H9 (cell line): ENCODE data around the gene IQCB1. TPM values are rescaled to one million over a fixed set of nuclear protein-coding genes. Genes with fewer than 3 reads are reported as not detected.

ENCODE experiments used
- DNase-seq: peaks from one replicate; pipeline ENCODE4 v3.0.0-alpha.2; 2017
- H2AFZ ChIP-seq: one replicate; pipeline ENCODE4 v1.6.1; 2013; ENCODE audit warnings: mild to moderate bottlenecking, low read length, control low read depth, moderate library complexity
- H2AK5ac ChIP-seq: 2 replicates; pipeline ENCODE4 v1.6.1; 2013; ENCODE audit warnings: low read length, control low read depth, mixed read lengths; ENCODE audit not compliant: insufficient read length
- H2BK120ac ChIP-seq: one replicate; pipeline ENCODE4 v1.6.1; 2013; ENCODE audit warnings: low read depth, mild to moderate bottlenecking, low read length, control low read depth, inconsistent platforms; ENCODE audit not compliant: poor library complexity, severe bottlenecking
- H2BK12ac ChIP-seq: 2 replicates; pipeline ENCODE4 v1.6.1; 2013; ENCODE audit warnings: low read length, control low read depth, mixed read lengths, low read depth; ENCODE audit not compliant: insufficient read length
- H2BK15ac ChIP-seq: 2 replicates; pipeline ENCODE4 v1.6.1; 2013; ENCODE audit warnings: low read depth, low read length, control low read depth
- H2BK20ac ChIP-seq: one replicate; pipeline ENCODE4 v1.6.1; 2013; ENCODE audit warnings: low read depth, mild to moderate bottlenecking, low read length, control low read depth, inconsistent platforms; ENCODE audit not compliant: poor library complexity, severe bottlenecking
- H2BK5ac ChIP-seq: 2 replicates; pipeline ENCODE4 v1.6.1; 2013; ENCODE audit warnings: low read length, control low read depth, mixed read lengths; ENCODE audit not compliant: insufficient read length
- H3K14ac ChIP-seq: 2 replicates; pipeline ENCODE4 v1.6.1; 2013; ENCODE audit warnings: low read length, control low read depth; ENCODE audit not compliant: insufficient read depth
- H3K18ac ChIP-seq: 2 replicates; pipeline ENCODE4 v1.6.1; 2013; ENCODE audit warnings: low read depth, mild to moderate bottlenecking, mixed read lengths, low read length, control low read depth; ENCODE audit not compliant: insufficient read length
- H3K23ac ChIP-seq: 2 replicates; pipeline ENCODE4 v1.6.1; 2013; ENCODE audit warnings: low read length, control low read depth, mixed read lengths, low read depth; ENCODE audit not compliant: insufficient read length
- H3K23me2 ChIP-seq: 2 replicates; pipeline ENCODE4 v1.6.1; 2013; ENCODE audit warnings: low read depth, mild to moderate bottlenecking, mixed read lengths, low read length, control low read depth; ENCODE audit not compliant: insufficient read length, poor library complexity, severe bottlenecking
- H3K27ac ChIP-seq: 2 replicates; pipeline ENCODE4 v1.5.1; 2013; ENCODE audit warnings: low read length, control low read depth, mixed read lengths, low read depth; ENCODE audit not compliant: insufficient read length
- H3K27me3 ChIP-seq: 2 replicates; pipeline ENCODE4 v1.6.1; 2013; ENCODE audit warnings: low read length, control low read depth, inconsistent platforms; ENCODE audit not compliant: insufficient read depth
- H3K4ac ChIP-seq: 2 replicates; pipeline ENCODE4 v1.6.1; 2013; ENCODE audit warnings: low read depth, mild to moderate bottlenecking, control low read depth, inconsistent platforms, low read length, moderate library complexity
- H3K4me1 ChIP-seq: 2 replicates; pipeline ENCODE4 v1.6.1; 2013; ENCODE audit warnings: low read length, control low read depth, inconsistent platforms; ENCODE audit not compliant: insufficient read depth
- H3K4me2 ChIP-seq: 2 replicates; pipeline ENCODE4 v1.6.1; 2013; ENCODE audit warnings: low read length, control low read depth, mixed read lengths; ENCODE audit not compliant: insufficient read length, insufficient read depth
- H3K56ac ChIP-seq: 2 replicates; pipeline ENCODE4 v1.6.1; 2013; ENCODE audit warnings: low read depth, mild to moderate bottlenecking, mixed read lengths, low read length, control low read depth; ENCODE audit not compliant: insufficient read length
- H3K79me1 ChIP-seq: 2 replicates; pipeline ENCODE4 v1.6.1; 2013; ENCODE audit warnings: low read depth, mild to moderate bottlenecking, moderate library complexity, low read length, control low read depth, inconsistent platforms; ENCODE audit not compliant: insufficient read depth, poor library complexity, severe bottlenecking
- H3K79me2 ChIP-seq: 2 replicates; pipeline ENCODE4 v1.6.1; 2013; ENCODE audit warnings: low read length, control low read depth, inconsistent platforms; ENCODE audit not compliant: insufficient read depth
- H3K9ac ChIP-seq: 2 replicates; pipeline ENCODE4 v1.6.1; 2013; ENCODE audit warnings: low read length, control low read depth, mixed read lengths; ENCODE audit not compliant: insufficient read length; ENCODE audit errors: extremely low read depth
- H3K9me3 ChIP-seq: one replicate; pipeline ENCODE4 v1.6.1; 2013; ENCODE audit warnings: low read depth, low read length, inconsistent platforms; ENCODE audit not compliant: control insufficient read depth
- H3T11ph ChIP-seq: one replicate; pipeline ENCODE4 v1.6.1; 2013; ENCODE audit warnings: mild to moderate bottlenecking, low read length, control low read depth, inconsistent platforms
- H4K20me1 ChIP-seq: one replicate; pipeline ENCODE4 v1.6.1; 2013; ENCODE audit not compliant: control insufficient read depth, insufficient read length, insufficient read depth
- H4K5ac ChIP-seq: 2 replicates; pipeline ENCODE4 v1.6.1; 2013; ENCODE audit warnings: low read depth, mild to moderate bottlenecking, mixed read lengths, low read length, control low read depth; ENCODE audit not compliant: insufficient read length
- H4K8ac ChIP-seq: replicated peaks from 2 replicates; pipeline ENCODE4 v1.6.1; 2013; ENCODE audit warnings: low read length, control low read depth, mixed read lengths, low read depth; ENCODE audit not compliant: insufficient read length
- H4K91ac ChIP-seq: 2 replicates; pipeline ENCODE4 v1.6.1; 2013; ENCODE audit warnings: low read depth, mild to moderate bottlenecking, moderate library complexity, mixed read lengths, low read length, control low read depth; ENCODE audit not compliant: insufficient read length
- H3K27ac Mint-ChIP-seq, 3 experiments: 2 replicates in 2 of 3; 3 replicates in 1 of 3; pipeline ENCODE4 v1.8.0; 2020 to 2021; ENCODE audit warnings: mixed read lengths in 3 of 3, mild to moderate bottlenecking in 1 of 3, moderate library complexity in 1 of 3
- H3K27me3 Mint-ChIP-seq: 2 replicates; pipeline ENCODE4 v1.8.0; 2021; ENCODE audit warnings: low read depth, mild to moderate bottlenecking, moderate library complexity, mixed read lengths
- H3K36me3 Mint-ChIP-seq, 3 experiments: 2 replicates in 2 of 3; 3 replicates in 1 of 3; pipeline ENCODE4 v1.8.0; 2020 to 2021; ENCODE audit warnings: low read depth in 3 of 3, mixed read lengths in 3 of 3; ENCODE audit not compliant: insufficient read depth in 1 of 3
- H3K4me1 Mint-ChIP-seq, 2 experiments: 2 replicates each; pipeline ENCODE4 v1.8.0; 2020; ENCODE audit warnings: mixed read lengths in 2 of 2
- H3K4me3 Mint-ChIP-seq, 2 experiments: 2 replicates in 1 of 2; 3 replicates in 1 of 2; pipeline ENCODE4 v1.8.0; 2020 to 2021; ENCODE audit warnings: mild to moderate bottlenecking in 2 of 2, mixed read lengths in 2 of 2, moderate library complexity in 1 of 2
- H3K9me3 Mint-ChIP-seq, 2 experiments: 2 replicates in 1 of 2; 3 replicates in 1 of 2; pipeline ENCODE4 v1.8.0; 2020; ENCODE audit warnings: mild to moderate bottlenecking in 2 of 2, mixed read lengths in 2 of 2, moderate library complexity in 1 of 2
- total RNA-seq: library from RNA; stranded (reverse); gene quantifications from 2 replicates; pipeline ENCODE4 v1.2.1, GENCODE V29; 2021
- TF ChIP-seq, protein P1 (sequence below): fragments of 200-600 bp; sonication (generic); conservative IDR thresholded peaks from 3 replicates; pipeline ENCODE4 v1.8.0; 2021; ENCODE audit warnings: antibody characterized with exemption, mild to moderate bottlenecking

The IQCB1 gene
- total RNA-seq, 1 experiment from 2014 or later = 35.8 TPM

- Histone ChIP-seq H3K4me2 (no peak overlapping the region), H3K4ac (no peak overlapping the region), H3K27me3 (no peaks in the 10 kb centered on the region), H3K23ac (no peak overlapping the region), H2BK12ac (no peak overlapping the region), H4K8ac (no peak overlapping the region), H3K79me1 (peaks cover 3% of the 10 kb centered on the region), H2BK5ac (no peak overlapping the region), H2AK5ac (no peak overlapping the region), H4K5ac (no peak overlapping the region), H3K9me3 (no peaks in the 10 kb centered on the region), H3K79me2 (peaks cover under 1% of the 10 kb centered on the region; the same call in 1 of the 2 replicates), H3K23me2 (no peaks in the 10 kb centered on the region), H3K9ac (no peak overlapping the region), H3K56ac (no peak overlapping the region), H4K91ac (no peak overlapping the region), H2BK15ac (no peak overlapping the region), H3T11ph (no peak overlapping the region), H3K18ac (no peak overlapping the region), H2BK20ac (no peak overlapping the region), H4K20me1 (no peaks in the 10 kb centered on the region), H3K14ac (no peak overlapping the region), H3K27ac (no peak overlapping the region), H3K4me1 (no peaks in the 10 kb centered on the region), H2AFZ (no peak overlapping the region), H2BK120ac (no peak overlapping the region)
- TF ChIP-seq, protein P1, sequence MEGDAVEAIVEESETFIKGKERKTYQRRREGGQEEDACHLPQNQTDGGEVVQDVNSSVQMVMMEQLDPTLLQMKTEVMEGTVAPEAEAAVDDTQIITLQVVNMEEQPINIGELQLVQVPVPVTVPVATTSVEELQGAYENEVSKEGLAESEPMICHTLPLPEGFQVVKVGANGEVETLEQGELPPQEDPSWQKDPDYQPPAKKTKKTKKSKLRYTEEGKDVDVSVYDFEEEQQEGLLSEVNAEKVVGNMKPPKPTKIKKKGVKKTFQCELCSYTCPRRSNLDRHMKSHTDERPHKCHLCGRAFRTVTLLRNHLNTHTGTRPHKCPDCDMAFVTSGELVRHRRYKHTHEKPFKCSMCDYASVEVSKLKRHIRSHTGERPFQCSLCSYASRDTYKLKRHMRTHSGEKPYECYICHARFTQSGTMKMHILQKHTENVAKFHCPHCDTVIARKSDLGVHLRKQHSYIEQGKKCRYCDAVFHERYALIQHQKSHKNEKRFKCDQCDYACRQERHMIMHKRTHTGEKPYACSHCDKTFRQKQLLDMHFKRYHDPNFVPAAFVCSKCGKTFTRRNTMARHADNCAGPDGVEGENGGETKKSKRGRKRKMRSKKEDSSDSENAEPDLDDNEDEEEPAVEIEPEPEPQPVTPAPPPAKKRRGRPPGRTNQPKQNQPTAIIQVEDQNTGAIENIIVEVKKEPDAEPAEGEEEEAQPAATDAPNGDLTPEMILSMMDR = no peak
- no peak overlapping the region for H3K4me3 Mint-ChIP-seq
- H3K4me1 Mint-ChIP-seq = no peaks in the 10 kb centered on the region; a peak in 1 of 4 replicates
- H3K27ac Mint-ChIP-seq = no peak overlapping the region
- H3K9me3 Mint-ChIP-seq = peaks cover 5 to 6% of the 10 kb centered on the region in 2 experiments; a peak in 3 of 5 replicates
- H3K36me3 Mint-ChIP-seq = peaks cover 9 to 12% (median 11%) of the 10 kb centered on the region in 3 experiments; a peak in 5 of 7 replicates
- no peaks in the 10 kb centered on the region for H3K27me3 Mint-ChIP-seq
- DNase-seq = no peak
Observed at GRCh38 chr3:121739902-121740301, 95.0 kb downstream of the IQCB1 start.
